IPS-18a (cell line): ENCODE measurements around the gene TBC1D4.

Experiments used
- H3K27ac ChIP-seq: one replicate; pipeline ENCODE4 v1.5.1; 2013; ENCODE audit warnings: low read length
- H3K27me3 ChIP-seq: one replicate; pipeline ENCODE4 v1.6.1; 2013; ENCODE audit warnings: mild to moderate bottlenecking, low read length; ENCODE audit not compliant: control insufficient read depth, insufficient read depth
- H3K36me3 ChIP-seq: one replicate; pipeline ENCODE4 v1.6.1; 2013; ENCODE audit warnings: low read depth, low read length; ENCODE audit not compliant: control insufficient read depth
- H3K4me1 ChIP-seq: one replicate; pipeline ENCODE4 v1.6.1; 2013; ENCODE audit warnings: low read depth, low read length; ENCODE audit not compliant: control insufficient read depth
- H3K4me3 ChIP-seq: one replicate; pipeline ENCODE4 v1.5.1; 2013; ENCODE audit warnings: low read length
- H3K9ac ChIP-seq: one replicate; pipeline ENCODE4 v1.6.1; 2013; ENCODE audit warnings: mild to moderate bottlenecking, low read length, moderate library complexity
- H3K9me3 ChIP-seq: one replicate; pipeline ENCODE4 v1.6.1; 2013; ENCODE audit warnings: low read depth, low read length; ENCODE audit not compliant: control insufficient read depth

Gene TBC1D4

GRCh38 chr13:75468098-75468497 lies 13.9 kb downstream of the TBC1D4 start:
- Histone ChIP-seq H3K27me3 (no peaks in the 10 kb centered on the region), H3K4me1 (peaks cover 4% of the 10 kb centered on the region), H3K9ac (no peak overlapping the region), H3K27ac (no peak overlapping the region), H3K4me3 (no peak overlapping the region), H3K36me3 (no peaks in the 10 kb centered on the region), H3K9me3 (no peaks in the 10 kb centered on the region)

- Histone ChIP-seq H3K4me3 (no peak overlapping the region), H3K4me1 (peaks cover 4% of the 10 kb centered on the region), H3K9me3 (no peaks in the 10 kb centered on the region), H3K9ac (no peak overlapping the region), H3K36me3 (no peaks in the 10 kb centered on the region), H3K27me3 (no peaks in the 10 kb centered on the region), H3K27ac (no peak overlapping the region)
Measured at GRCh38 chr13:75467040-75467728, 14.8 kb downstream of the TBC1D4 start.

GRCh38 chr13:75465236-75465635 lies 16.7 kb downstream of the TBC1D4 start:
- Histone ChIP-seq H3K4me1 (peaks cover 4% of the 10 kb centered on the region), H3K9me3 (no peaks in the 10 kb centered on the region), H3K27me3 (no peaks in the 10 kb centered on the region), H3K9ac (no peak overlapping the region), H3K36me3 (no peaks in the 10 kb centered on the region), H3K27ac (no peak overlapping the region), H3K4me3 (no peak overlapping the region)

- Histone ChIP-seq H3K9ac (no peak overlapping the region), H3K27me3 (no peaks in the 10 kb centered on the region), H3K4me1 (peaks cover 9% of the 10 kb centered on the region), H3K36me3 (no peaks in the 10 kb centered on the region), H3K4me3 (no peak overlapping the region), H3K9me3 (no peaks in the 10 kb centered on the region), H3K27ac (no peak overlapping the region)
Measured at GRCh38 chr13:75461314-75461713, 20.7 kb downstream of the TBC1D4 start.

GRCh38 chr13:75460644-75461043 lies 21.3 kb downstream of the TBC1D4 start:
- no peaks in the 10 kb centered on the region for H3K27me3 ChIP-seq
- H3K4me3 ChIP-seq, result no peak overlapping the region
- no peak overlapping the region for H3K9ac ChIP-seq
- no peak overlapping the region for H3K27ac ChIP-seq
- H3K36me3 ChIP-seq, result no peaks in the 10 kb centered on the region
- no peaks in the 10 kb centered on the region for H3K9me3 ChIP-seq
- H3K4me1 ChIP-seq, result peaks cover 9% of the 10 kb centered on the region

- H3K9ac ChIP-seq, result no peak overlapping the region
- no peaks in the 10 kb centered on the region for H3K36me3 ChIP-seq
- H3K9me3 ChIP-seq, result no peaks in the 10 kb centered on the region
- peak overlapping the region; percentile 61 for H3K27ac ChIP-seq
- H3K4me1 ChIP-seq, result peaks cover 9% of the 10 kb centered on the region
- no peaks in the 10 kb centered on the region for H3K27me3 ChIP-seq
- no peak overlapping the region for H3K4me3 ChIP-seq
Measured at GRCh38 chr13:75458696-75459422, 23.1 kb downstream of the TBC1D4 start.

GRCh38 chr13:75455962-75456361 lies 26.0 kb downstream of the TBC1D4 start:
- no peak overlapping the region for H3K4me3 ChIP-seq
- no peak overlapping the region for H3K27ac ChIP-seq
- H3K9ac ChIP-seq, result no peak overlapping the region
- no peaks in the 10 kb centered on the region for H3K27me3 ChIP-seq
- H3K4me1 ChIP-seq, result peaks cover 10% of the 10 kb centered on the region
- no peaks in the 10 kb centered on the region for H3K36me3 ChIP-seq
- H3K9me3 ChIP-seq, result no peaks in the 10 kb centered on the region

- no peaks in the 10 kb centered on the region for H3K36me3 ChIP-seq
- H3K9me3 ChIP-seq, result no peaks in the 10 kb centered on the region
- H3K4me3 ChIP-seq, result no peak overlapping the region
- no peaks in the 10 kb centered on the region for H3K27me3 ChIP-seq
- H3K9ac ChIP-seq, result no peak overlapping the region
- H3K27ac ChIP-seq, result no peak overlapping the region
- peaks cover 16% of the 10 kb centered on the region for H3K4me1 ChIP-seq
Measured at GRCh38 chr13:75454497-75454896, 27.5 kb downstream of the TBC1D4 start.

- no peak overlapping the region for H3K27ac ChIP-seq
- H3K4me1 ChIP-seq, result peaks cover 8% of the 10 kb centered on the region
Measured at GRCh38 chr13:75452564-75452963, 29.4 kb downstream of the TBC1D4 start.

GRCh38 chr13:75447493-75447892 lies 34.5 kb downstream of the TBC1D4 start:
- Histone ChIP-seq H3K9ac (no peak overlapping the region), H3K4me1 (peaks cover 8% of the 10 kb centered on the region), H3K27me3 (no peaks in the 10 kb centered on the region), H3K9me3 (no peaks in the 10 kb centered on the region), H3K27ac (no peak overlapping the region), H3K4me3 (no peak overlapping the region), H3K36me3 (no peaks in the 10 kb centered on the region)

More at GRCh38 chr13:75452564-75452963, 29.4 kb downstream of the TBC1D4 start:
- Histone ChIP-seq H3K9me3 (no peaks in the 10 kb centered on the region), H3K36me3 (no peaks in the 10 kb centered on the region), H3K27me3 (no peaks in the 10 kb centered on the region), H3K4me3 (no peak overlapping the region), H3K9ac (no peak overlapping the region)

GRCh38 chr13:75446874-75447273 lies 35.1 kb downstream of the TBC1D4 start:
- H3K4me3 ChIP-seq, result no peak overlapping the region
- H3K36me3 ChIP-seq, result no peaks in the 10 kb centered on the region
- no peak overlapping the region for H3K9ac ChIP-seq
- no peaks in the 10 kb centered on the region for H3K27me3 ChIP-seq
- peaks cover 8% of the 10 kb centered on the region for H3K4me1 ChIP-seq
- no peaks in the 10 kb centered on the region for H3K9me3 ChIP-seq
- H3K27ac ChIP-seq, result no peak overlapping the region
